DMS53 treated with DMSO at 0.1 percent for 48 hours (cell line): Measurements from ENCODE around the gene CALU.

ENCODE experiments used
- DNase-seq: peaks from one replicate; lab custom pipeline; 2025; ENCODE audit not compliant: unreplicated experiment; lab: John Stamatoyannopoulos, UW

Gene CALU

DNA sequence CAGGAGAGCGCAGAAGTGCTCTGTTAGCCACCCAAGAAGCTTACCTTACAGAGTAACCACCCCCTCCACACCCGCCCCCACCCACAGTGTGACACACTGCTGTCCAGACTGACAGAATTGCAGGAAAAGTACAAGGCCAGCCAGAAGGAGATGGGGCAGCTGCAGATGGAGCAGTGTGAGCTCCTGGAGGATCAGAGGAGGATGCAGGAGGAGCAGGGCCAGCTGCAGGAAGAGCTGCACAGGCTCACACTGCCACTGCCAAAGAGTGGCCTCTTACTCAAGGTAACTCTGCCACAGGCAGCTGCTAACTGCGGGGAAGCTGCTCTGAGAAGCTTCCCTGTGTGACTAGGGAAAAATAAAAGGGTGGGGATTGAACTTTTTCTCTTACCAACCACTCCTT, 70.2 kb downstream of the CALU start:
- no peak for DNase-seq

DNA sequence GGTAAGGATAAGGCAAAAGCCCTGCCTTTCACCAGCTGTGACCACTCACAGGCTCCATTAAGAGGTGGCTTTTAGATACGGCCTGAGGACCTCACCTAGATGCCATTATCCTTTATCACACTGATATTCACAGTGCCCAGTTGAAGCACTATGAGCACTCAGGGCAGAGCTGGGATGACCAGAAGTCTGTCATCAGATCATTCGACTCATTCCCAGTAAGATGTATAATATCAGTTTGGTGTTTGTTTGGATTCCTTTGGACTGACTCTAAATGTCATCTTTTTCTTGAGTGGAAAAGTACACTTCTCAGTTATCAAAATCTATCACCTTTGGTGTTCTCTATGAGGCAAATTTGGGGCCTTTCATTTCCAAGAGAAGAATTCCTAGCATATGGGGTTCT, 71.3 kb downstream of the CALU start:
- DNase-seq: no peak

DNA sequence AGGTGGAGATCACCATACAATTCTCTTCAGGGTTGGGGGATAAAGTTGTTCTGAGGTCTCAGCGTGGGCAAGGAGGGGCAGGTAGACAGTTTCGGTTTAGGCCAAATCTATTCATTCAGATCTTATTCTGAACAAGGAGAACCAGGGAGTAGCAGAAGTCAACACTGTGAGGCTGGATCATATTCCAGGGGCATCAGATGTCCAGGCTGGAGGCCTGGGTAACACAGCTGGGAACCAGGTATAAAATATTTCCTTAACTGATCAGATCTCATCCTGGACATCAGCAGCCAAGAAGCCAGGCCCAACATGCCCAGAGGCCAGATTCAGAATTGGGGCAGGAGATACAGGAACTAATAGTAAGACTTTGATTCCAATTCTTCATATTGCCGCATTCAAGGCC, 71.8 kb downstream of the CALU start:
- no peak for DNase-seq

DNA sequence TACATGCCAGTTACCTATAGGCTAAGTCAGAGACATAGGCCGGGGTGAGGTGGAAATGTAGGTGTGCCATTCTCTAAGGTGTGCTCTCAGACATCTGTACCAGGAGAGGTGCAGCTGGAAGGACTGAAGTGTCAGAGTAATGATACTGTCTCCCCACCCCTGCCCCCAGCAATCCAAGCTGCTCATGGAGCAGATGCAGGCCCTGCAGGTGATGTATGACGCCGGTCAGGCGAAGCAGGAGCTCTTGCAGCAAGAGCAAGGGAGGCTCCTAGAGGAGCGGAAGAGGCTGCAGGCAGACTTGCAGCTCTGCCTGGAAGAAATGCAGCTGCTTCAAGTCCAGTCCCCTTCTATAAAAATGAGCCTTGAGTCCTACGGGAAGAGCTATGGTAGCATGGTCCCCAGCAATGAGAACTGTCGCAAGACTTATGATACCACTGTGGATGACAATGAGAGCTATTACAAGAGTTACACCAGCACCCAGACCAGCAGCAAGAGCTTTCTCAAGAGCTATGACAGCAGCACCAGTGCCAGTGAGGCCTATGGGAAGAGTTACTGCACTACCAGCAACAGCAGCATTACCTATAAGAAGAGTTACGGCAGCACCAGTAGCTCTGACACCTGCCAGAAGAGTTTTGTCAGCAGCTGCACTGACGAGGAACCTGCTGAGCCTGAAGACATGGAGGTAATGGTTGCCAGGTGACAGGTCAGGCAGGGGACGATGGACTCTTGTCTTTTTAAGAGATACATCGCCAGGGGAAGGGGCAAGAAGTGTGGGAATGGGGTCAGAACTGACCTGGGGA, 72.7 kb downstream of the CALU start:
- no peak for DNase-seq

DNA sequence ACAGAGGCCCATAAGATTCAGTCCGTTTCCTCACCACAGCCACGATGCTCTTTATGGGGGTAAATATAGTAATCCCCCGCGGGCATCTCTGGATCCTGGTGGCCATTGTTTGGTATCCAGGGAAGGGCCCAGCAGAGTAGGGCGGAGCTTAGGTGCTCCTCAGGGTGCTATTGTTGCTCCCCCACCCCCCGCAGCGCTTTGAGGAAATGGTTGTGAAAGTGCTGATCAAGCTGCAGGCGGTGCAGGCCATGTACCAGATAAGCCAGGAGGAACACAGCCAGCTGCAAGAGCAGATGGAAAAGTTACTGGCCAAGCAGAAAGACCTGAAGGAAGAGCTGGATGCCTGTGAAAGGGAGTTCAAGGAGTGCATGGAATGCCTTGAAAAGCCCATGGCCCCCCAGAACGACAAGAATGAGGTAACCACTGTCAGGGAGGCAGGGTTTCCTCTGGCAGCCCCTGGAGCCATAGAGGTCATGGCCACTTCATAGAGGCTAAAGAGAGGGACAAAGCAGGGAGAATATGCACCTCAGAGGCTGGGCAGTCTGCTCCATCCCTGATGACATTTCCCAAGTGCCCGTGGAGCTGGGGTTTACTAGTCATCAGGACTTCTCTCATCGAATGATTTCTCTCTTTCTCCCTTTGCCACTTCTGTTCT, 73.5 kb downstream of the CALU start:
- DNase-seq: no peak

DNA sequence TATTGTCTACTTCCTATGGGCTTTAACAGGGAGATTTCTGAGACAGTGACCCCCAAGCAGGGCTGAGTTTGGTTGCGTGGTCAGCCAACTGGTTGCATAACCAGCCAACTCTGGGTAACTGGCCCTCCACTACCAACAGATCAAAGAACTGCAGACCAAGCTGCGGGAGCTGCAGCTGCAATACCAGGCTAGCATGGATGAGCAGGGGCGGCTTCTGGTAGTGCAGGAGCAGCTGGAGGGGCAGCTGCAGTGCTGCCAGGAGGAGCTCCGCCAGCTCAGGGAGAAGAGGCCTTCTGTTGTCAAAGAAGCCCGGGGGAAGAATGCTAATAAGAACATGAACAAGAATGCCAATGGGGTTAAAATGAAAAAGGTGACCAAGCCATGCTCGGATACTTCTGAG, 75.3 kb downstream of the CALU start:
- DNase-seq: no peak

DNA sequence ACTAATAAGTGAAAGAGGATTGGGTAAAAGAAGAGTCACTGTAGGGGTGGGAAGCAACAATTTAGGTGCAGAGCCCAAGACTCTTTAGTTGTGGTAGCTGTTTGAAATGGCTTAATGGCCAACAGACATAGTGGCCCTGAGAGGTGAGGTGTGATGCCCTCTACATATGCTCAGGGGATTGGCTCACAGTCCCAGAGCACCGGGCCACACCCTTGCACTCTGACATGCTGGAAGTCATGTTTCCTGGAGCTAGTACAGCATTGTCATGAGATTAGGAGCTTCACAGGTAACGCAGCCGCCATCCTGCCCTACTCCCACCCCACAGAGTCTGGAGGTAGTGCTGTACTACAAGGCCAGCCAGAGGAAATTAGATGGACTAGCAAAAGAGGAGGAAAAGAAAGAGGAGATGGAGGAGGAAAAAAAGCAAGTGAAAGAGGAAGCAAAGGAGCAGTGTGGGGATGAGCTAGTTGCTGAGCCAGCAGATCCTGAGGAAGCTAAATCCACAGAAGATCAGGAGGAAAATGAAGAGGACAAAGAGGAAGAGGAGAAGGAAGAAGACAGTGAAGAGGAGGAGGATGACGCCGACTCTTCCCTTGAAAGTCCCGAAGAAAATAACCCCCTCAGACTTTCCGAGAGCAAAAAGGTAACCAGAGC, 76.3 kb downstream of the CALU start:
- DNase-seq: no peak

DNA sequence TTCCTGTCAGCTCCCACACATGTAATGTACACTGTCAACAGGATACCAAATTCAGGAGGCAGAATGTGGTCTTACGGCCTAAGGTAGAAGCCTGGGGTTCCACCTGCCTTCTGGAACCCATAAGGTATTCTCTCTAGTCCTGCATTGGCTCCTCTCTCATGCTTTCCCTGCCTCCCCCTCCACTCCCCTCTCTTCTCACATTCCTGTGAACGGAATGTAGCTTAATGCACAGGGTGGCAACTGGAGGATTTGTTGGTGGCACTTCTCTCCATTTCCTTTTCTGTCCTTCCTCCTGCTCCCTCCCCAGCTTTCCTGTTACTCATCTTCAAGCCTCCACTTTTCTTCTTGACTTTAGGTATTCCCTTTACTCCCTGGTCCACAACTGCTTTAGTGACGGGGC, 79.5 kb downstream of the CALU start:
- DNase-seq: no peak
